NCI-H2107 (cell line): ENCODE measurements around the gene TBC1D3G.
"Not testable (repeated sequence)": the region's sequence is repeated elsewhere in the genome, so short reads cannot be mapped to it uniquely, and the experiment has no call there.

Experiments used
- DNase-seq: peaks from one replicate; lab custom pipeline; 2025; lab: John Stamatoyannopoulos, UW

TBC1D3G gene

GRCh38 chr17:36323584-36323983 is at the start of gene TBC1D3G:
TSS of gene TBC1D3G (plus strand) at chr17:36323884. CDS start at chr17:36325412, 1,528 bp downstream.
- not testable (repeated sequence) for DNase-seq

GRCh38 chr17:36283256-36283655 is 40.4 kb upstream of the TBC1D3G start:
- DNase-seq = not testable (repeated sequence)

GRCh38 chr17:36284219-36284618 is 39.5 kb upstream of the TBC1D3G start:
- DNase-seq = not testable (repeated sequence)

- not testable (repeated sequence) for DNase-seq
Observed at GRCh38 chr17:36289965-36290612, 33.6 kb upstream of the TBC1D3G start.

GRCh38 chr17:36295161-36295560 is 28.5 kb upstream of the TBC1D3G start:
- not testable (repeated sequence) for DNase-seq

- not testable (repeated sequence) for DNase-seq
Observed at GRCh38 chr17:36315736-36316135, 7.9 kb upstream of the TBC1D3G start.

- not testable (repeated sequence) for DNase-seq
Observed at GRCh38 chr17:36362496-36362895, 38.8 kb downstream of the TBC1D3G start.

- DNase-seq = not testable (repeated sequence)
Observed at GRCh38 chr17:36375938-36376337, 52.3 kb downstream of the TBC1D3G start.
